HL-60 (cell line): Measurements from ENCODE around the gene NKRF.

Source experiments
- CTCF ChIP-seq: IDR thresholded peaks from one replicate; pipeline ENCODE4 v1.5.1; 2011; ENCODE audit warnings: low read length, control low read depth, inconsistent platforms; ENCODE audit not compliant: insufficient read depth
- REST ChIP-seq: IDR thresholded peaks from 2 replicates; pipeline ENCODE4 v1.6.1; 2012; ENCODE audit warnings: low read depth; ENCODE audit not compliant: insufficient replicate concordance

GRCh38 chrX:119640731-119641170 is 34.5 kb upstream of the NKRF start:
- TF ChIP-seq CTCF: no peak
- no peak for TF ChIP-seq REST
